ENCODE measurements around the gene TM2D3.

DNA sequence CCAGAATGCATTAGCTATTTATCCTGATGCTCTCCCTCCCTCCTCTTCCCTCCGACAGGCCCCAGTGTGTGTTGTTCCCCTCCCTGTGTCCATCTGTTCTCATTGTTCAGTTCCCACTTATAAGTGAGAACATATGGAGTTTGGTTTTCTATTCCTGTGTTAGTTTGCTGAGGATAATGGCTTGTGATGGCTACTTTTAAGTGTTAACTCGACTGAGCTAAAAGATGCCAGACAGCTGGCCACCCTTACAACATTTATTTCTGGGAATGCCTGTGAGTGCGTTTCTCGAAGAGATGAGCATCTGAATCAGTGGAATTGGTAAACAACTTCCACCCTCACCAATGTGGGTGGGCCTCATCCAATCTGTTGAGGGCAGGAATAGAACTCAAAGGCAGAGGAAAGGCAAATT, 24.7 kb upstream of the TM2D3 start:
- TF ChIP-seq CTCF (IDR thresholded peaks at IDR 0.05) = no peak
- no peak for TF ChIP-seq EP300 (IDR thresholded peaks at IDR 0.05)
- no peak for TF ChIP-seq POLR2A (IDR thresholded peaks at IDR 0.05)

Measured in gastroesophageal sphincter (tissue), 3 donors.